Aorta (tissue), 5 donors: ENCODE data around the gene C6orf62. TPM values are rescaled to one million over a fixed set of nuclear protein-coding genes. Genes with fewer than 3 reads are reported as not detected.
"Not testable (repeated sequence)": the region's sequence is repeated elsewhere in the genome, so short reads cannot be mapped to it uniquely, and the experiment has no call there.

Experiments
- ATAC-seq: fragments of 200-7000 bp; cut with Tn5 transposase; one replicate; pipeline ENCODE4 v1.9.1; 2022; ENCODE audit warnings: moderate library complexity; ENCODE audit not compliant: low FRiP score
- DNase-seq, 2 donors: peaks; one replicate each; pipeline ENCODE4 v3.0.0-alpha.2; 2020
- H3K27ac ChIP-seq, 2 donors: one replicate each; pipeline ENCODE4 v1.5.1; 2013; ENCODE audit warnings: low read length in 2 of 2, mild to moderate bottlenecking in 2 of 2, moderate library complexity in 2 of 2, control low read depth in 1 of 2, inconsistent platforms in 1 of 2, low read depth in 1 of 2
- H3K27me3 ChIP-seq, 2 donors: one replicate each; pipeline ENCODE4 v1.6.1; 2013; ENCODE audit warnings: control low read depth in 1 of 2, low read length in 1 of 2, mild to moderate bottlenecking in 1 of 2, moderate library complexity in 1 of 2; ENCODE audit not compliant: insufficient read depth in 2 of 2, control insufficient read depth in 1 of 2
- H3K36me3 ChIP-seq, 2 donors: one replicate each; pipeline ENCODE4 v1.6.1; 2013; ENCODE audit warnings: control low read depth in 1 of 2, low read length in 1 of 2, mild to moderate bottlenecking in 1 of 2; ENCODE audit not compliant: insufficient read depth in 2 of 2, control insufficient read depth in 1 of 2
- H3K4me1 ChIP-seq, 2 donors: one replicate each; pipeline ENCODE4 v1.6.1; 2013; ENCODE audit warnings: low read length in 2 of 2, control low read depth in 1 of 2, mild to moderate bottlenecking in 1 of 2, moderate library complexity in 1 of 2; ENCODE audit not compliant: insufficient read depth in 2 of 2, control insufficient read depth in 1 of 2
- H3K4me3 ChIP-seq, 2 donors: one replicate each; pipeline ENCODE4 v1.5.1; 2013; ENCODE audit warnings: low read length in 2 of 2, control low read depth in 1 of 2, mild to moderate bottlenecking in 1 of 2
- H3K9me3 ChIP-seq: one replicate; pipeline ENCODE4 v1.6.1; 2013; ENCODE audit warnings: mild to moderate bottlenecking, low read length; ENCODE audit not compliant: control insufficient read depth
- WGBS, 2 donors: extraction: QIAGEN DNeasy Blood & Tissue Kit; methylation state at CpG; one replicate each; pipeline ENCODE4 v1.1.7; 2013; 5-methylcytosine and 5-hydroxymethylcytosine counted together
- intact Hi-C, 2 donors: fragments of 100-400 bp; cut with DNase I; formaldehyde crosslinking; loops; one replicate each; pipeline versions ENCODE4 v1.14.2 to v1.15.0; 2022
- polyA plus RNA-seq, 2 donors: library from polyadenylated mRNA; stranded (reverse); fragments of 200-250 nt; gene quantifications; one replicate each; pipeline ENCODE4 v1.2.3, GENCODE V29; 2013
- total RNA-seq, 2 donors: library from RNA; stranded (reverse); fragmentation: NEBNext Ultra II Directional; extraction: Animal tissue kit (Norgen Biotek cat#: 25700); gene quantifications; one replicate each; pipeline ENCODE4 v1.2.1, GENCODE V29; 2021
- donor health status: healthy with polysubstance abuse.
- donor health status: Bipolar disorder and iron deficiency.
- donor health status: DM: no; HTN: no; CAD: no.
- donor health status: DM: no; HTN: no; CAD: no.
- donor health status: DM: yes; HTN: yes; CAD: no.

C6orf62 gene
- total and polyA plus RNA-seq, 4 donors = 35.1 to 88.5 (median 57.2) TPM

- H3K36me3 ChIP-seq, H3K27ac ChIP-seq, H3K27me3 ChIP-seq, DNase-seq, H3K9me3 ChIP-seq, ATAC-seq, intact Hi-C loops, H3K4me1 ChIP-seq: not testable (repeated sequence)
- peak overlapping the region in 1 of 2 donors; percentile 57 for H3K4me3 ChIP-seq
- WGBS, 2 donors = 76 to 78% methylated on average over 7 of the region's 7 CpGs
Observed at GRCh38 chr6:24716602-24717148, 2.3 kb downstream of the C6orf62 start.

DNA sequence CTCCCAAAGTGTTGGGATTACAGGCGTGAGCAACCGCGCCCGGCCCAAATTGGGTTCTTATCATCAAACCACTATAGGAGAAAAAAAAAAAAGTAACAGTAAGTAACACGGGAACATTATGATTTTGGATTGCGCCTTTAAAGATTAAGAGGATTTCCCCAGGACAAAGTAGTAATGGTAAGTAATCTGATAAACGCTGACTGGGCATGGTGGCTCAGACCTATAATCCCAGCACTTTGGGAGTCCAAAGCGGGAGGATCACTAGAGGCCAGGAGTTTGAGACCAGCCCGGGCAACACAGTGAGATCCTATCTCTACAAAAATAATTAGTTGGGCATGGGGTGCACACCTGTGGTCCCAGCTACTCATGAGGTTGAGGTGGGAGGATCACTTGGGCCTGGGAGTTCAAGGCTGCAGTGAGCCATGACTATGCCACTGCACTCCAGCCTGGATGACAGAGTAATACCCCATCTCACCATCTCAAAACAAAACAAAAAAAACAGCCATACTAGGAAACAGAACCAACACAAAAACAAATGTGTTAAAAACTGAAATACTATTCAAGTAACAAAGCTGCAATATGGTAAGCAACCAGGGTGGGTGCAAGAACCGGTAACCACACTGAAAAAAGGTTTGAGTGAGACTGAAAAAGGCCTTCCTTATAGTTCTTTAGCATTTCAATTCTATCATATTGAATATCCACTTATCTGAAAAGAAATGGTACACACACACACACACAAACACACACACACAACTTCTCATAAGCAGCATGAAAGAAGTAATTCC lies 8.2 kb downstream of the C6orf62 start:
- Histone ChIP-seq H3K4me1 (no peaks in the 10 kb centered on the region), H3K27me3 (no peaks in the 10 kb centered on the region), H3K4me3 (no peak overlapping the region), H3K27ac (no peak overlapping the region), H3K36me3 (peaks cover 7 to 12% of the 10 kb centered on the region in 2 donors), H3K9me3 (no peaks in the 10 kb centered on the region)
- DNase-seq (no peak), ATAC-seq (no peak)
- intact Hi-C loops = no loop called here
- WGBS, 2 donors = 88 to 92% methylated on average over 10 of the region's 10 CpGs

GRCh38 chr6:24709014-24709711 lies 9.8 kb downstream of the C6orf62 start:
- intact Hi-C loops = no loop called here
- no peaks in the 10 kb centered on the region for H3K4me1 ChIP-seq
- no peaks in the 10 kb centered on the region for H3K9me3 ChIP-seq
- peaks cover 5 to 12% of the 10 kb centered on the region in 2 donors for H3K36me3 ChIP-seq
- no peak overlapping the region for H3K4me3 ChIP-seq
- ATAC-seq = no peak
- WGBS, 2 donors = 70 to 72% methylated on average over 4 of the region's 4 CpGs
- no peak overlapping the region for H3K27ac ChIP-seq
- no peak for DNase-seq
- no peaks in the 10 kb centered on the region for H3K27me3 ChIP-seq

GRCh38 chr6:24708612-24709011 lies 10.3 kb downstream of the C6orf62 start:
- Histone ChIP-seq H3K27ac (no peak overlapping the region), H3K4me1 (no peaks in the 10 kb centered on the region), H3K4me3 (no peak overlapping the region), H3K9me3 (no peaks in the 10 kb centered on the region), H3K36me3 (peaks cover 5 to 12% of the 10 kb centered on the region in 2 donors), H3K27me3 (no peaks in the 10 kb centered on the region)
- DNase-seq (no peak), ATAC-seq (no peak)
- WGBS, 2 donors = 80 to 82% methylated on average over 3 of the region's 3 CpGs
- intact Hi-C loops = no loop called here

- intact Hi-C loops = no loop called here
- H3K36me3 ChIP-seq = peaks cover 0 to 8% of the 10 kb centered on the region in 2 donors
- no peak for ATAC-seq
Observed at GRCh38 chr6:24704468-24704867, 14.5 kb downstream of the C6orf62 start.

GRCh38 chr6:24702720-24703282 lies 16.2 kb downstream of the C6orf62 start:
- H3K4me1 ChIP-seq = no peaks in the 10 kb centered on the region
- DNase-seq (no peak), ATAC-seq (no peak)
- H3K36me3 ChIP-seq = peaks cover 0 to 5% of the 10 kb centered on the region in 2 donors
- no peaks in the 10 kb centered on the region for H3K9me3 ChIP-seq
- H3K27me3 ChIP-seq = no peaks in the 10 kb centered on the region
- no peak overlapping the region for H3K4me3 ChIP-seq
- WGBS, 2 donors = 64 to 66% methylated on average over 4 of the region's 4 CpGs
- no peak overlapping the region for H3K27ac ChIP-seq
- intact Hi-C loops = no loop called here

More at GRCh38 chr6:24704468-24704867, 14.5 kb downstream of the C6orf62 start:
- Histone ChIP-seq H3K4me1 (no peaks in the 10 kb centered on the region), H3K9me3 (no peaks in the 10 kb centered on the region), H3K27me3 (no peaks in the 10 kb centered on the region), H3K4me3 (no peak overlapping the region), H3K27ac (no peak overlapping the region)
- no peak for DNase-seq

GRCh38 chr6:24699521-24700359 lies 19.2 kb downstream of the C6orf62 start:
- H3K27me3 ChIP-seq = no peaks in the 10 kb centered on the region
- no peaks in the 10 kb centered on the region for H3K9me3 ChIP-seq
- DNase-seq (no peak), ATAC-seq (no peak)
- intact Hi-C loops = loop anchor here (5.0 to 10.0 kb wide), 2 partner anchors 102 to 265 kb away; no protein-coding TSS in a partner anchor
- no peak overlapping the region for H3K4me3 ChIP-seq
- 14% methylated on average over 3 of the region's 3 CpGs for WGBS, 2 donors
- no peak overlapping the region for H3K27ac ChIP-seq
- no peaks in the 10 kb centered on the region for H3K4me1 ChIP-seq
- peaks cover 0 to 2% of the 10 kb centered on the region in 2 donors for H3K36me3 ChIP-seq

- intact Hi-C loops = loop anchor here (5.0 to 10.0 kb wide), 2 partner anchors 99 to 261 kb away; no protein-coding TSS in a partner anchor
- H3K27me3 ChIP-seq = no peaks in the 10 kb centered on the region
- no peak for DNase-seq
- H3K27ac ChIP-seq = no peak overlapping the region
- WGBS, 2 donors = 90 to 92% methylated on average over 2 of the region's 2 CpGs
- H3K36me3 ChIP-seq = no peaks in the 10 kb centered on the region
- H3K4me3 ChIP-seq = no peak overlapping the region
- H3K4me1 ChIP-seq = no peaks in the 10 kb centered on the region
- ATAC-seq = no peak
- H3K9me3 ChIP-seq = no peaks in the 10 kb centered on the region
Observed at GRCh38 chr6:24696097-24696496, 22.9 kb downstream of the C6orf62 start.
